Neural cell (in vitro differentiated cells): Measurements from ENCODE around the gene ACSM4. TPM values are rescaled to one million over a fixed set of nuclear protein-coding genes. Genes with fewer than 3 reads are reported as not detected.
A peak's percentile ranks its signal among the peaks of the same experiment; 100 is the strongest.

Experiments
- H2AFZ ChIP-seq: fragments of 200-600, 300-800 bp; sonication (generic), shearing (Covaris generic); 2 replicates; pipeline ENCODE4 v1.6.0; 2014; ENCODE audit warnings: low read depth, mild to moderate bottlenecking, antibody characterized with exemption, low read length, moderate library complexity
- H3F3A ChIP-seq: fragments of 200-600 bp; shearing (Covaris generic); 2 replicates; pipeline ENCODE4 v1.6.1; 2016; ENCODE audit warnings: mild to moderate bottlenecking, moderate library complexity, mixed read lengths, antibody characterized with exemption, low read length; ENCODE audit not compliant: insufficient read depth, poor library complexity, severe bottlenecking
- H3K27ac ChIP-seq: fragments of 200-600, 300-800 bp; sonication (generic), shearing (Covaris generic); 2 replicates; pipeline ENCODE4 v1.5.1; 2014; ENCODE audit warnings: mild to moderate bottlenecking, low read length, moderate library complexity
- H3K27me3 ChIP-seq: fragments of 300-800, 200-600 bp; sonication (generic), shearing (Covaris generic); 2 replicates; pipeline ENCODE4 v1.6.0; 2014; ENCODE audit warnings: mild to moderate bottlenecking, low read depth, low read length, moderate library complexity; ENCODE audit not compliant: insufficient read depth
- H3K36me3 ChIP-seq: fragments of 300-800, 200-600 bp; sonication (generic), shearing (Covaris generic); 2 replicates; pipeline ENCODE4 v1.5.1; 2014; ENCODE audit warnings: mild to moderate bottlenecking, antibody characterized with exemption, low read length, moderate library complexity; ENCODE audit not compliant: insufficient read depth
- H3K4me2 ChIP-seq: fragments of 300-800, 200-600 bp; sonication (generic), shearing (Covaris generic); 2 replicates; pipeline ENCODE4 v1.6.0; 2014; ENCODE audit warnings: mild to moderate bottlenecking, low read length
- H3K4me3 ChIP-seq: fragments of 300-800, 200-600 bp; sonication (generic), shearing (Covaris generic); 2 replicates; pipeline ENCODE4 v1.5.1; 2014; ENCODE audit warnings: mild to moderate bottlenecking, low read length, moderate library complexity
- H3K79me2 ChIP-seq: fragments of 200-600 bp; shearing (Covaris generic); replicated peaks from 2 replicates; pipeline ENCODE4 v1.6.0; 2014; ENCODE audit warnings: mild to moderate bottlenecking, low read length, moderate library complexity; ENCODE audit not compliant: insufficient read depth
- H3K9ac ChIP-seq: fragments of 300-800, 200-600 bp; sonication (generic), shearing (Covaris generic); 2 replicates; pipeline ENCODE4 v1.6.1; 2016; ENCODE audit warnings: mild to moderate bottlenecking, low read length, mixed read lengths
- H3K9me2 ChIP-seq: fragments of 200-600 bp; shearing (Covaris generic); 2 replicates; pipeline ENCODE4 v1.6.1; 2016; ENCODE audit warnings: mild to moderate bottlenecking, low read length, mixed read lengths; ENCODE audit not compliant: insufficient read depth
- H3K9me3 ChIP-seq: fragments of 200-600, 300-800 bp; sonication (generic), shearing (Covaris generic); 2 replicates; pipeline ENCODE4 v1.6.1; 2016; ENCODE audit warnings: mild to moderate bottlenecking, mixed run types, low read length, moderate library complexity, mixed read lengths
- H4K20me1 ChIP-seq: fragments of 200-600 bp; shearing (Covaris generic); 2 replicates; pipeline ENCODE4 v1.6.1; 2016; ENCODE audit warnings: mild to moderate bottlenecking, mixed run types; ENCODE audit not compliant: insufficient read depth
- CTCF ChIP-seq: fragments of 450-650 bp; IDR thresholded peaks from 2 replicates; pipeline ENCODE4 v1.5.1; 2014; ENCODE audit warnings: antibody characterized with exemption, mild to moderate bottlenecking, moderate library complexity; ENCODE audit not compliant: poor library complexity, severe bottlenecking
- EP300 ChIP-seq: fragments of 450-650 bp; conservative IDR thresholded peaks from 2 replicates; pipeline ENCODE4 v1.6.1; 2014; ENCODE audit warnings: antibody characterized with exemption, mild to moderate bottlenecking, moderate library complexity; ENCODE audit not compliant: poor library complexity, severe bottlenecking
- EZH2 ChIP-seq: fragments of 200-600, 300-800 bp; shearing (Covaris generic), sonication (generic); IDR thresholded peaks from 2 replicates; pipeline ENCODE4 v1.6.1; 2014; ENCODE audit warnings: antibody characterized with exemption, low read length, borderline replicate concordance, mild to moderate bottlenecking; ENCODE audit not compliant: insufficient read depth, poor library complexity, severe bottlenecking
- MXI1 ChIP-seq: fragments of 450-650 bp; conservative IDR thresholded peaks from 2 replicates; pipeline ENCODE4 v1.6.1; 2014; ENCODE audit warnings: antibody characterized with exemption, mild to moderate bottlenecking; ENCODE audit not compliant: poor library complexity, severe bottlenecking
- POLR2AphosphoS5 ChIP-seq: IDR thresholded peaks from 2 replicates; pipeline ENCODE4 v1.6.1; 2012
- RAD21 ChIP-seq: fragments of 450-650 bp; conservative IDR thresholded peaks from 2 replicates; pipeline ENCODE4 v1.6.1; 2014; ENCODE audit warnings: antibody characterized with exemption, mild to moderate bottlenecking, moderate library complexity
- REST ChIP-seq: IDR thresholded peaks from 2 replicates; pipeline ENCODE4 v1.6.1; 2012; ENCODE audit warnings: borderline replicate concordance
- SMC3 ChIP-seq: fragments of 450-650 bp; conservative IDR thresholded peaks from 2 replicates; pipeline ENCODE4 v1.6.1; 2014; ENCODE audit warnings: antibody characterized with exemption, mild to moderate bottlenecking, moderate library complexity; ENCODE audit not compliant: poor library complexity
- TAF1 ChIP-seq: IDR thresholded peaks from 2 replicates; pipeline ENCODE4 v1.6.1; 2012; ENCODE audit warnings: low read depth
- polyA plus RNA-seq: library from polyadenylated mRNA; depleted of rRNA; stranded (reverse); fragments of >200 nt; gene quantifications from 2 replicates; pipeline ENCODE4 v1.2.3, GENCODE V29; 2014

The ACSM4 gene
- polyA plus RNA-seq, 1 donor from 2014 or later: not detected

GRCh38 chr12:7369274-7369729, 65.4 kb downstream of the ACSM4 start:
- Histone ChIP-seq H3K27ac (no peak overlapping the region), H3K9ac (no peak overlapping the region)

GRCh38 chr12:7373226-7373625, 69.4 kb downstream of the ACSM4 start:
- no peak overlapping the region for H2AFZ ChIP-seq
- no peaks in the 10 kb centered on the region for H3K9me3 ChIP-seq

More at GRCh38 chr12:7369274-7369729, 65.4 kb downstream of the ACSM4 start:
- Histone ChIP-seq H3K4me2 (no peak overlapping the region), H3K9me3 (no peaks in the 10 kb centered on the region), H3F3A (no peaks in the 10 kb centered on the region), H3K4me3 (no peak overlapping the region), H3K36me3 (no peaks in the 10 kb centered on the region), H3K9me2 (no peaks in the 10 kb centered on the region), H3K79me2 (no peaks in the 10 kb centered on the region), H3K27me3 (no peaks in the 10 kb centered on the region), H4K20me1 (no peaks in the 10 kb centered on the region), H2AFZ (no peak overlapping the region)
- TF ChIP-seq REST (no peak), TAF1 (no peak), RAD21 (no peak), EZH2 (no peak), CTCF (no peak), SMC3 (no peak), EP300 (no peak), MXI1 (no peak), POLR2AphosphoS5 (no peak)

More at GRCh38 chr12:7373226-7373625, 69.4 kb downstream of the ACSM4 start:
- Histone ChIP-seq H3K9ac (no peak overlapping the region), H3K36me3 (no peaks in the 10 kb centered on the region), H3F3A (no peaks in the 10 kb centered on the region), H4K20me1 (no peaks in the 10 kb centered on the region), H3K4me3 (no peak overlapping the region), H3K9me2 (no peaks in the 10 kb centered on the region), H3K27ac (no peak overlapping the region), H3K27me3 (no peaks in the 10 kb centered on the region), H3K4me2 (no peak overlapping the region), H3K79me2 (no peaks in the 10 kb centered on the region)
- TF ChIP-seq EP300 (no peak), CTCF (no peak), TAF1 (no peak), MXI1 (peak; percentile 16), REST (no peak)
